Loucy (cell line): ENCODE measurements around the gene SYNGR4.
A peak's percentile ranks its signal among the peaks of the same experiment; 100 is the strongest.
"Not testable (repeated sequence)": the region's sequence is repeated elsewhere in the genome, so short reads cannot be mapped to it uniquely, and the experiment has no call there.

ENCODE experiments used
- H2AFZ ChIP-seq: fragments of 200-600 bp; sonication (generic); 2 replicates; pipeline ENCODE4 v1.6.0; 2016; ENCODE audit warnings: antibody characterized with exemption, mild to moderate bottlenecking, low read length, moderate library complexity
- H3F3A ChIP-seq: fragments of 200-600 bp; 2 replicates; pipeline ENCODE4 v1.6.0; 2016; ENCODE audit warnings: antibody characterized with exemption, low read depth, mild to moderate bottlenecking
- H3K27me3 ChIP-seq: fragments of 200-600 bp; sonication (generic); 2 replicates; pipeline ENCODE4 v1.6.1; 2014; ENCODE audit warnings: low read length, mild to moderate bottlenecking; ENCODE audit not compliant: insufficient read depth, poor library complexity, severe bottlenecking
- H3K36me3 ChIP-seq: fragments of 200-600 bp; sonication (generic); 2 replicates; pipeline ENCODE4 v1.6.1; 2016; ENCODE audit warnings: low read length; ENCODE audit not compliant: insufficient read depth
- H3K4me1 ChIP-seq: fragments of 200-600 bp; sonication (generic); 2 replicates; pipeline ENCODE4 v1.5.1; 2014; ENCODE audit warnings: low read length, mild to moderate bottlenecking; ENCODE audit not compliant: insufficient read depth, poor library complexity, severe bottlenecking
- H3K4me2 ChIP-seq: fragments of 200-600 bp; sonication (generic); 2 replicates; pipeline ENCODE4 v1.6.0; 2014; ENCODE audit warnings: antibody characterized with exemption, low read length, low read depth, mild to moderate bottlenecking; ENCODE audit not compliant: poor library complexity, severe bottlenecking
- H3K4me3 ChIP-seq: fragments of 200-600 bp; sonication (generic); 2 replicates; pipeline ENCODE4 v1.5.1; 2014; ENCODE audit warnings: low read length, mild to moderate bottlenecking, mixed read lengths; ENCODE audit not compliant: poor library complexity, severe bottlenecking
- H3K79me2 ChIP-seq: fragments of 200-600 bp; sonication (generic); 2 replicates; pipeline ENCODE4 v1.6.1; 2014; ENCODE audit warnings: low read length; ENCODE audit not compliant: insufficient read depth
- H3K9ac ChIP-seq: fragments of 200-600 bp; sonication (generic); 2 replicates; pipeline ENCODE4 v1.6.0; 2014; ENCODE audit warnings: mild to moderate bottlenecking, low read depth, low read length, moderate library complexity; ENCODE audit not compliant: poor library complexity, severe bottlenecking
- H3K9me2 ChIP-seq: fragments of 200-600 bp; sonication (generic); replicated peaks from 2 replicates; pipeline ENCODE4 v1.6.1; 2016; ENCODE audit warnings: low read depth, low read length, mixed read lengths
- H3K9me3 ChIP-seq: fragments of 200-600 bp; sonication (generic); 2 replicates; pipeline ENCODE4 v1.6.1; 2014; ENCODE audit warnings: mild to moderate bottlenecking, antibody characterized with exemption, low read length, low read depth; ENCODE audit not compliant: insufficient read depth
- H4K20me1 ChIP-seq: fragments of 200-600 bp; sonication (generic); 2 replicates; pipeline ENCODE4 v1.6.0; 2014; ENCODE audit warnings: antibody characterized with exemption, low read length, mild to moderate bottlenecking; ENCODE audit not compliant: insufficient read depth, poor library complexity, severe bottlenecking
- CTCF ChIP-seq: fragments of 200-600 bp; sonication (generic); conservative IDR thresholded peaks from 2 replicates; pipeline ENCODE4 v1.5.1; 2014; ENCODE audit warnings: mild to moderate bottlenecking, antibody characterized with exemption, low read length
- EZH2phosphoT487 ChIP-seq: fragments of 200-600 bp; IDR thresholded peaks from 2 replicates; pipeline ENCODE4 v1.6.1; 2018; ENCODE audit warnings: antibody characterized with exemption, mild to moderate bottlenecking, moderate library complexity, borderline replicate concordance

The SYNGR4 gene

GRCh38 chr19:48363810-48364597 is at the start of gene SYNGR4, which contains the start of gene TMEM143:
SYNGR4 (plus strand) TSS chr19:48364367; CDS start chr19:48365843, 1,476 bp downstream.
TMEM143 (minus strand) TSS chr19:48363940; CDS start chr19:48363920, 20 bp downstream.
- H3K4me1 ChIP-seq: peaks cover 13% of the 10 kb centered on the region
- peak within 1 kb of the TSS; percentile 77 for H2AFZ ChIP-seq
- no peaks in the 10 kb centered on the region for H3K9me2 ChIP-seq
- peak within 1 kb of the TSS; percentile 93 for H3K4me2 ChIP-seq
- H3K27me3 ChIP-seq: no peaks in the 10 kb centered on the region
- no peaks in the 10 kb centered on the region for H4K20me1 ChIP-seq
- peaks cover 4% of the 10 kb centered on the region; the same call in 1 of the 2 replicates for H3K79me2 ChIP-seq
- TF ChIP-seq EZH2phosphoT487 (no peak), CTCF (no peak)
- H3K4me3 ChIP-seq: peak within 1 kb of the TSS; percentile 90
- peak within 1 kb of the TSS; percentile 99 for H3K9ac ChIP-seq
- no peaks in the 10 kb centered on the region for H3F3A ChIP-seq
- H3K9me3 ChIP-seq: no peaks in the 10 kb centered on the region
- H3K36me3 ChIP-seq: no peaks in the 10 kb centered on the region

- H3K9ac ChIP-seq: no peak overlapping the region
- H3K4me2 ChIP-seq: no peak overlapping the region
Observed at GRCh38 chr19:48315712-48316111, 48.5 kb upstream of the SYNGR4 start.

GRCh38 chr19:48317708-48317960 is 46.5 kb upstream of the SYNGR4 start:
- H3K36me3 ChIP-seq, H3K4me2 ChIP-seq, H3K9me3 ChIP-seq, H3K79me2 ChIP-seq, H4K20me1 ChIP-seq, H3K9me2 ChIP-seq, H3K9ac ChIP-seq, H3K4me3 ChIP-seq, H3F3A ChIP-seq, H2AFZ ChIP-seq, H3K27me3 ChIP-seq: not testable (repeated sequence)
- H3K4me1 ChIP-seq: peaks cover 18% of the 10 kb centered on the region

More at GRCh38 chr19:48315712-48316111, 48.5 kb upstream of the SYNGR4 start:
- no peaks in the 10 kb centered on the region for H3F3A ChIP-seq
- H3K4me3 ChIP-seq: no peak overlapping the region
- H3K9me3 ChIP-seq: no peaks in the 10 kb centered on the region
- H3K79me2 ChIP-seq: no peaks in the 10 kb centered on the region
- no peaks in the 10 kb centered on the region for H3K9me2 ChIP-seq
- H3K27me3 ChIP-seq: no peaks in the 10 kb centered on the region
- H2AFZ ChIP-seq: no peak overlapping the region
- TF ChIP-seq EZH2phosphoT487 (no peak), CTCF (no peak)
- H3K36me3 ChIP-seq: no peaks in the 10 kb centered on the region
- peaks cover 13% of the 10 kb centered on the region for H3K4me1 ChIP-seq
- H4K20me1 ChIP-seq: no peaks in the 10 kb centered on the region
